K562 (cell line): ENCODE data around the gene SPATA45. TPM values are rescaled to one million over a fixed set of nuclear protein-coding genes. Genes with fewer than 3 reads are reported as not detected.

Experiments
- ATAC-seq: fragments of 200-7000 bp; cut with Tn5 transposase; 3 replicates; pipeline ENCODE4 v1.9.1; 2020; ENCODE audit warnings: moderate library complexity
- BruUV-seq: library from RNA; stranded (reverse); fragments of 400-500 nt; replicated peaks from 2 replicates; lab custom pipeline; 2021; lab: Mats Ljungman, UMichigan
- CTCF ChIA-PET: fragments of 300-600 bp; formaldehyde crosslinking; extraction: SDS; loops from one replicate; lab custom pipeline; 2021; ENCODE audit warnings: low intra/inter-chr PET ratio; lab: Yijun Ruan, JAX
- POLR2A ChIA-PET: fragments of 300-600, 350-650 bp; sonication (Branson Sonifier 250); formaldehyde crosslinking; extraction: SDS; loops from one replicate; lab custom pipeline; 2021; ENCODE audit warnings: antibody characterized with exemption, inconsistent platforms; lab: Yijun Ruan, JAX
- DNase-seq, 4 experiments: peaks; one replicate each; pipeline versions ENCODE4 v3.0.0 to v3.0.0-alpha.2; 2011 to 2018; ENCODE audit warnings: low spot score in 3 of 4, mixed read lengths in 3 of 4; ENCODE audit errors: extremely low read depth in 1 of 4
- FAIRE-seq: peaks from 2 replicates; lab custom pipeline; 2011; peaks lifted over from hg19 to GRCh38; lab: Jason Lieb, UNC
- H2AFZ ChIP-seq: 2 replicates; pipeline ENCODE4 v1.6.0; 2011; ENCODE audit warnings: low read depth, low read length, control low read depth, inconsistent platforms
- H3K27ac ChIP-seq: fragments of 200-600 bp; 3 replicates; pipeline ENCODE4 v1.8.0; 2011; ENCODE audit warnings: low read depth, mild to moderate bottlenecking, control low read depth, inconsistent platforms, low read length, moderate library complexity, mixed read lengths; ENCODE audit errors: extremely low read depth
- H3K27me3 ChIP-seq, 2 experiments: fragments of 300-600 bp in 1 of 2; 2 replicates in 1 of 2; 3 replicates in 1 of 2; pipeline versions ENCODE4 v1.6.0 to v1.8.0; 2011; ENCODE audit warnings: inconsistent platforms in 2 of 2, low read length in 2 of 2, mild to moderate bottlenecking in 1 of 2, mixed read lengths in 1 of 2, moderate library complexity in 1 of 2; ENCODE audit not compliant: control insufficient read depth in 2 of 2, insufficient read depth in 2 of 2
- H3K36me3 ChIP-seq: fragments of 300-600 bp; 3 replicates; pipeline ENCODE4 v1.8.0; 2011; ENCODE audit warnings: mild to moderate bottlenecking, low read length, inconsistent platforms; ENCODE audit not compliant: control insufficient read depth, insufficient read depth
- H3K4me1 ChIP-seq, 2 experiments: fragments of 200-600 bp in 1 of 2; replicated peaks in 1 of 2; 2 replicates in 1 of 2; 3 replicates in 1 of 2; pipeline versions ENCODE4 v1.5.1 to v1.8.0; 2011; ENCODE audit warnings: inconsistent platforms in 2 of 2, low read length in 2 of 2, mild to moderate bottlenecking in 1 of 2, mixed read lengths in 1 of 2, moderate library complexity in 1 of 2; ENCODE audit not compliant: control insufficient read depth in 2 of 2, insufficient read depth in 2 of 2
- H3K4me2 ChIP-seq: 2 replicates; pipeline ENCODE4 v1.6.1; 2011; ENCODE audit warnings: low read length, control low read depth, inconsistent platforms, mixed read lengths; ENCODE audit not compliant: insufficient read depth
- H3K4me3 ChIP-seq: fragments of 200-600 bp; sonication (generic), shearing (Covaris generic); 2 replicates; pipeline ENCODE4 v1.5.1; 2016; ENCODE audit warnings: control low read depth, inconsistent platforms
- H3K79me2 ChIP-seq: fragments of 200-600 bp; 3 replicates; pipeline ENCODE4 v1.8.0; 2011; ENCODE audit warnings: low read length, inconsistent platforms; ENCODE audit not compliant: control insufficient read depth, insufficient read depth
- H3K9ac ChIP-seq, 2 experiments: 2 replicates each; pipeline versions ENCODE4 v1.6.0 to v1.6.1; 2011; ENCODE audit warnings: low read depth in 2 of 2, low read length in 2 of 2, control low read depth in 1 of 2, inconsistent platforms in 1 of 2, mild to moderate bottlenecking in 1 of 2, mixed read lengths in 1 of 2; ENCODE audit not compliant: insufficient read depth in 1 of 2
- H3K9me1 ChIP-seq: one replicate; pipeline ENCODE4 v1.6.0; 2011; ENCODE audit warnings: inconsistent platforms, mild to moderate bottlenecking, low read length, moderate library complexity; ENCODE audit not compliant: control insufficient read depth, insufficient read depth
- H3K9me3 ChIP-seq: replicated peaks from 2 replicates; pipeline ENCODE4 v1.5.1; 2011; ENCODE audit warnings: low read depth, low read length, inconsistent platforms; ENCODE audit not compliant: control insufficient read depth, insufficient read depth
- H4K20me1 ChIP-seq: replicated peaks from 2 replicates; pipeline ENCODE4 v1.6.1; 2011; ENCODE audit warnings: low read length, inconsistent platforms, mixed read lengths; ENCODE audit not compliant: control insufficient read depth, insufficient read depth
- ADNP ChIP-seq: fragments of 200-800 bp; sonication (Bioruptor generic); IDR thresholded peaks from 2 replicates; pipeline ENCODE4 v1.6.1; 2016; ENCODE audit warnings: missing genetic modification characterization, missing compliant biosample characterization
- BCOR ChIP-seq: fragments of 450-650 bp; IDR thresholded peaks from 2 replicates; pipeline ENCODE4 v1.6.1; 2016
- BHLHE40 ChIP-seq: IDR thresholded peaks from 2 replicates; pipeline ENCODE4 v1.6.1; 2011; ENCODE audit warnings: low read length, improper control_type of control experiment
- CCNT2 ChIP-seq: IDR thresholded peaks from 2 replicates; pipeline ENCODE4 v1.6.1; 2011; ENCODE audit warnings: borderline replicate concordance, low read depth, mild to moderate bottlenecking, moderate library complexity, mixed read lengths, low read length; ENCODE audit not compliant: insufficient read length; ENCODE audit errors: extremely low read depth
- CEBPB ChIP-seq: fragments of 450-650 bp; IDR thresholded peaks from 2 replicates; pipeline ENCODE4 v1.6.1; 2016; ENCODE audit warnings: missing genetic modification characterization, missing compliant biosample characterization
- DDX20 ChIP-seq: fragments of 450-650 bp; IDR thresholded peaks from 2 replicates; pipeline ENCODE4 v1.6.1; 2016; ENCODE audit warnings: missing genetic modification characterization, low read depth, mild to moderate bottlenecking, missing compliant biosample characterization, moderate library complexity
- FOS ChIP-seq: IDR thresholded peaks from 3 replicates; pipeline ENCODE4 v1.6.1; 2011; ENCODE audit not compliant: insufficient read length; ENCODE audit errors: extremely low read depth
- HDAC3 ChIP-seq: fragments of 450-650 bp; IDR thresholded peaks from 2 replicates; pipeline ENCODE4 v1.6.1; 2018; ENCODE audit warnings: borderline replicate concordance, mild to moderate bottlenecking, moderate library complexity; ENCODE audit not compliant: partially characterized antibody
- KDM1A ChIP-seq, 2 experiments: fragments of 450-650 bp; IDR thresholded peaks; 2 replicates each; pipeline ENCODE4 v1.6.1; 2016; ENCODE audit warnings: mild to moderate bottlenecking in 2 of 2
- MAX ChIP-seq: sonication (generic); formaldehyde crosslinking; IDR thresholded peaks from 2 replicates; pipeline ENCODE4 v1.9.0; 2022; ENCODE audit warnings: mild to moderate bottlenecking, missing genetic modification reagents
- NFIC ChIP-seq: fragments of 450-650 bp; IDR thresholded peaks from 2 replicates; pipeline ENCODE4 v1.6.1; 2017; ENCODE audit warnings: mild to moderate bottlenecking, inconsistent platforms
- PCBP1 ChIP-seq: fragments of 200-400 bp; formaldehyde crosslinking; IDR thresholded peaks from 2 replicates; pipeline ENCODE4 v1.6.1; 2018; ENCODE audit warnings: mild to moderate bottlenecking, low read depth, low read length; ENCODE audit not compliant: poor library complexity, severe bottlenecking
- RBM25 ChIP-seq: fragments of 200-400 bp; formaldehyde crosslinking; IDR thresholded peaks from 2 replicates; pipeline ENCODE4 v1.6.1; 2018; ENCODE audit warnings: low read length, low read depth, moderate library complexity; ENCODE audit not compliant: severe bottlenecking
- ZNF431 ChIP-seq: sonication (generic); formaldehyde crosslinking; IDR thresholded peaks from 2 replicates; pipeline ENCODE4 v1.8.0; 2022; ENCODE audit warnings: mild to moderate bottlenecking, missing genetic modification reagents
- ZNF764 ChIP-seq: fragments of 250-450 bp; sonication (Bioruptor Pico); IDR thresholded peaks from 2 replicates; pipeline ENCODE4 v1.4.0; 2020; ENCODE audit warnings: low read depth, mild to moderate bottlenecking, moderate library complexity
- ZSCAN29 ChIP-seq: fragments of 450-650 bp; IDR thresholded peaks from 2 replicates; pipeline ENCODE4 v1.6.1; 2017
- WGBS: fragments of 100-300 bp; shearing (Covaris generic); methylation state at CpG from one replicate; pipeline ENCODE4 v1.1.6; 2016; ENCODE audit warnings: low coverage, mixed read lengths; ENCODE audit not compliant: insufficient coverage; ENCODE audit errors: missing lambda C conversion rate; 5-methylcytosine and 5-hydroxymethylcytosine counted together
- in situ Hi-C: fragments of 300-500 bp; cut with MboI; formaldehyde crosslinking; loops from 4 replicates; pipeline ENCODE4 v1.15.0; 2018; ENCODE audit warnings: inconsistent platforms, mixed read lengths
- intact Hi-C: fragments of 100-400 bp; cut with micrococcal nuclease; formaldehyde crosslinking; loops from 2 replicates; pipeline ENCODE4 v1.14.2; 2022
- polyA plus RNA-seq, 8 experiments: library from polyadenylated mRNA; depleted of rRNA in 4 of 8; stranded (reverse) in 5 of 8; unstranded in 3 of 8; fragments of >200 nt; fragmentation: Nextera tagmentation in 2 of 8; fragmentation: Illumina TruSeq in 1 of 8; extraction: Ambion mirVana in 2 of 8; extraction: Trizol in 1 of 8; gene quantifications; 2 replicates each; pipeline versions ENCODE4 v1.2.1 to v1.2.3, GENCODE V29; 2011 to 2014; ENCODE audit warnings: inconsistent platforms in 1 of 8, missing spikeins in 1 of 8
- total RNA-seq, 7 experiments: library from RNA; depleted of rRNA in 6 of 7; stranded (reverse); fragments of >200 nt in 6 of 7; fragmentation: Illumina TruSeq in 2 of 7; extraction: Trizol in 2 of 7; gene quantifications; 2 replicates each; pipeline versions ENCODE4 v1.2.1 to v1.2.3, GENCODE V29; 2011 to 2021; ENCODE audit warnings: low replicate concordance in 1 of 7

The SPATA45 gene
- total and polyA plus RNA-seq, 9 of the 15 experiments (the other 6 are each of a cell fraction or from before 2014, with no cell fraction given), result 0.18 TPM; not detected in 8

- CTCF ChIA-PET, result no interaction called here
- WGBS, result 100% methylated on average over 1 of the region's 1 CpG
- intact Hi-C loops, result no loop called here
- H3K4me1 ChIP-seq, result no peaks in the 10 kb centered on the region
- in situ Hi-C loops, result no loop called here
- H3K79me2 ChIP-seq, result no peaks in the 10 kb centered on the region
- TF ChIP-seq FOS (no peak), CEBPB (0 out of 2 replicates have a peak, but pooled peaks have one; percentile 35)
- TF ChIP-seq, all 486 proteins: peak for 1
- H3K9me1 ChIP-seq, result peaks cover 3% of the 10 kb centered on the region
- DNase-seq (no peak), FAIRE-seq (no peak), ATAC-seq (no peak)
- BruUV-seq, result no TSS peak
- H3K9ac ChIP-seq, result no peak overlapping the region
- no peak overlapping the region for H3K27ac ChIP-seq
- POLR2A ChIA-PET, result interaction anchor here (0.9 to 3.3 kb wide), 3 partner anchors 11 to 182 kb away, joined by 3 to 14 read pairs (median 4); partner anchors contain the start of gene FLVCR1
- H3K4me2 ChIP-seq, result no peak overlapping the region
- H4K20me1 ChIP-seq, result no peaks in the 10 kb centered on the region
- H3K4me3 ChIP-seq, result no peak overlapping the region
- no peaks in the 10 kb centered on the region for H3K9me3 ChIP-seq
- H3K36me3 ChIP-seq, result peaks cover 71% of the 10 kb centered on the region
- no peak overlapping the region for H2AFZ ChIP-seq
- H3K27me3 ChIP-seq, result no peaks in the 10 kb centered on the region
These were observed 24.5 kb upstream of the SPATA45 start for GRCh38 chr1:212871976-212872375.

GRCh38 chr1:212867192-212867591 lies 19.7 kb upstream of the SPATA45 start:
- BruUV-seq, result no TSS peak
- Histone ChIP-seq H3K4me2 (no peak overlapping the region), H3K4me3 (no peak overlapping the region), H3K4me1 (no peaks in the 10 kb centered on the region; a peak in 1 of 5 replicates), H3K27me3 (no peaks in the 10 kb centered on the region), H3K9me1 (no peaks in the 10 kb centered on the region), H2AFZ (no peak overlapping the region), H3K9ac (no peak overlapping the region), H3K27ac (no peak overlapping the region), H3K79me2 (peaks cover 19% of the 10 kb centered on the region), H3K9me3 (no peaks in the 10 kb centered on the region), H3K36me3 (peaks cover 68% of the 10 kb centered on the region; the same call in 2 of the 3 replicates), H4K20me1 (no peaks in the 10 kb centered on the region)
- WGBS, result 100% methylated on average over 1 of the region's 1 CpG
- in situ Hi-C loops (no loop called here), intact Hi-C loops (no loop called here)
- no peak for ATAC-seq
- no peak for FAIRE-seq
- no peak for TF ChIP-seq BHLHE40
- TF ChIP-seq PCBP1, result no peak
- TF ChIP-seq ZSCAN29, result no peak
- TF ChIP-seq DDX20 (tag), result no peak
- TF ChIP-seq KDM1A (IDR thresholded peaks at IDR 0.05), result peak in 1 of 2 experiments; percentile 35; a peak in 1 of 4 replicates
- TF ChIP-seq CCNT2, result no peak
- TF ChIP-seq RBM25, result peak; percentile 77
- no peak for TF ChIP-seq MAX (CRISPR knock-in tag)
- peak; percentile 59; the same call in 1 of the 2 replicates for TF ChIP-seq ADNP (tag)
- TF ChIP-seq ZNF431 (CRISPR knock-in tag), result no peak
- no peak for TF ChIP-seq HDAC3
- no peak for TF ChIP-seq NFIC
- peak; percentile 62; the same call in 1 of the 2 replicates for TF ChIP-seq BCOR
- no peak for TF ChIP-seq ZNF764 (CRISPR knock-in tag)
- DNase-seq, result no peak
- ChIA-PET POLR2A (interaction anchor here (1.9 kb wide), 1 partner anchor 9 kb away, joined by 5 read pairs; the partner anchor contains the start of gene FLVCR1), CTCF (no interaction called here)
